ENCODE measurements around the gene SFXN2.
"Not testable (repeated sequence)": the region's sequence is repeated elsewhere in the genome, so short reads cannot be mapped to it uniquely, and the experiment has no call there.

SFXN2 gene

GRCh38 chr10:102714621-102715455, at the start of gene SFXN2:
Gene SFXN2 (plus strand): TSS chr10:102714636. CDS start chr10:102726637, 12,001 bp downstream.
- DNase-seq (ENCODE audit: low read depth in 1 of 2, low spot score in 1 of 2): peak; percentile 7 to 25

- DNase-seq (ENCODE audit: low read depth in 1 of 2, low spot score in 1 of 2): no peak
These were observed 48.4 kb upstream of the SFXN2 start for GRCh38 chr10:102665904-102666509.

- not testable (repeated sequence) for DNase-seq (ENCODE audit: low read depth in 1 of 2, low spot score in 1 of 2)
These were observed 47.0 kb upstream of the SFXN2 start for GRCh38 chr10:102667411-102667810.

- DNase-seq (ENCODE audit: low read depth in 1 of 2, low spot score in 1 of 2): no peak
These were observed 45.9 kb upstream of the SFXN2 start for GRCh38 chr10:102668326-102669107.

- no peak for DNase-seq (ENCODE audit: low read depth in 1 of 2, low spot score in 1 of 2)
These were observed 45.0 kb upstream of the SFXN2 start for GRCh38 chr10:102669206-102670064.

GRCh38 chr10:102670065-102670670, 44.3 kb upstream of the SFXN2 start:
- no peak for DNase-seq (ENCODE audit: low read depth in 1 of 2, low spot score in 1 of 2)

- DNase-seq (ENCODE audit: low read depth in 1 of 2, low spot score in 1 of 2): no peak
These were observed 43.5 kb upstream of the SFXN2 start for GRCh38 chr10:102670871-102671434.

- no peak for DNase-seq (ENCODE audit: low read depth in 1 of 2, low spot score in 1 of 2)
These were observed 41.1 kb upstream of the SFXN2 start for GRCh38 chr10:102673236-102673818.

- peak; percentile 40 to 47 for DNase-seq (ENCODE audit: low read depth in 1 of 2, low spot score in 1 of 2)
These were observed 40.5 kb upstream of the SFXN2 start for GRCh38 chr10:102673819-102674511.

- no peak for DNase-seq (ENCODE audit: low read depth in 1 of 2, low spot score in 1 of 2)
These were observed 39.9 kb upstream of the SFXN2 start for GRCh38 chr10:102674566-102674965.

GRCh38 chr10:102675011-102675665, 39.3 kb upstream of the SFXN2 start:
- DNase-seq (ENCODE audit: low read depth in 1 of 2, low spot score in 1 of 2): no peak

GRCh38 chr10:102675666-102676533, 38.5 kb upstream of the SFXN2 start:
- no peak for DNase-seq (ENCODE audit: low read depth in 1 of 2, low spot score in 1 of 2)

- no peak for DNase-seq (ENCODE audit: low read depth in 1 of 2, low spot score in 1 of 2)
These were observed 37.7 kb upstream of the SFXN2 start for GRCh38 chr10:102676534-102677315.

- no peak for DNase-seq (ENCODE audit: low read depth in 1 of 2, low spot score in 1 of 2)
These were observed 36.9 kb upstream of the SFXN2 start for GRCh38 chr10:102677331-102678067.

- DNase-seq (ENCODE audit: low read depth in 1 of 2, low spot score in 1 of 2): no peak
These were observed 36.4 kb upstream of the SFXN2 start for GRCh38 chr10:102678068-102678400.

- no peak for DNase-seq (ENCODE audit: low read depth in 1 of 2, low spot score in 1 of 2)
These were observed 35.6 kb upstream of the SFXN2 start for GRCh38 chr10:102678842-102679289.
